Measurements from ENCODE around the gene ARFGEF2. TPM values are rescaled to one million over a fixed set of nuclear protein-coding genes. Genes with fewer than 3 reads are reported as not detected.
"Not testable (repeated sequence)": the region's sequence is repeated elsewhere in the genome, so short reads cannot be mapped to it uniquely, and the experiment has no call there.

The ARFGEF2 gene
- total and polyA plus RNA-seq, 9 donors: 9.1 to 23.9 (median 18.5) TPM

- intact Hi-C loops (cut with DNase I): no loop called here
These were observed 50.4 kb downstream of the ARFGEF2 start for GRCh38 chr20:48971956-48972355.

GRCh38 chr20:48972816-48973215, 51.3 kb downstream of the ARFGEF2 start:
- Histone ChIP-seq H3K27me3 (no peaks in the 10 kb centered on the region), H3K27ac (no peak overlapping the region), H3K4me1 (ENCODE audit: insufficient read depth) (no peaks in the 10 kb centered on the region), H3K9me3 (no peaks in the 10 kb centered on the region), H3K36me3 (no peaks in the 10 kb centered on the region), H3K4me3 (no peak overlapping the region)
- intact Hi-C loops (cut with DNase I): no loop called here
- WGBS, 3 donors: 82 to 83% (median 82%) methylated on average over 3 of the region's 3 CpGs
- TF ChIP-seq EP300 (IDR thresholded peaks at IDR 0.05) (no peak), POLR2A (IDR thresholded peaks at IDR 0.05) (no peak)
- TF ChIP-seq, protein P1, sequence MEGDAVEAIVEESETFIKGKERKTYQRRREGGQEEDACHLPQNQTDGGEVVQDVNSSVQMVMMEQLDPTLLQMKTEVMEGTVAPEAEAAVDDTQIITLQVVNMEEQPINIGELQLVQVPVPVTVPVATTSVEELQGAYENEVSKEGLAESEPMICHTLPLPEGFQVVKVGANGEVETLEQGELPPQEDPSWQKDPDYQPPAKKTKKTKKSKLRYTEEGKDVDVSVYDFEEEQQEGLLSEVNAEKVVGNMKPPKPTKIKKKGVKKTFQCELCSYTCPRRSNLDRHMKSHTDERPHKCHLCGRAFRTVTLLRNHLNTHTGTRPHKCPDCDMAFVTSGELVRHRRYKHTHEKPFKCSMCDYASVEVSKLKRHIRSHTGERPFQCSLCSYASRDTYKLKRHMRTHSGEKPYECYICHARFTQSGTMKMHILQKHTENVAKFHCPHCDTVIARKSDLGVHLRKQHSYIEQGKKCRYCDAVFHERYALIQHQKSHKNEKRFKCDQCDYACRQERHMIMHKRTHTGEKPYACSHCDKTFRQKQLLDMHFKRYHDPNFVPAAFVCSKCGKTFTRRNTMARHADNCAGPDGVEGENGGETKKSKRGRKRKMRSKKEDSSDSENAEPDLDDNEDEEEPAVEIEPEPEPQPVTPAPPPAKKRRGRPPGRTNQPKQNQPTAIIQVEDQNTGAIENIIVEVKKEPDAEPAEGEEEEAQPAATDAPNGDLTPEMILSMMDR (IDR thresholded peaks at IDR 0.05): no peak
- DNase-seq: no peak

More at GRCh38 chr20:48971956-48972355, 50.4 kb downstream of the ARFGEF2 start:
- WGBS, 3 donors: 46 to 73% (median 51%) methylated on average over 4 of the region's 4 CpGs
- Histone ChIP-seq H3K4me1 (ENCODE audit: insufficient read depth) (no peaks in the 10 kb centered on the region), H3K4me3 (no peak overlapping the region), H3K27me3 (no peaks in the 10 kb centered on the region), H3K36me3 (no peaks in the 10 kb centered on the region), H3K27ac (no peak overlapping the region), H3K9me3 (no peaks in the 10 kb centered on the region)
- no peak for DNase-seq
- TF ChIP-seq POLR2A (IDR thresholded peaks at IDR 0.05): no peak
- TF ChIP-seq EP300 (IDR thresholded peaks at IDR 0.05): no peak
- TF ChIP-seq, protein P1 (IDR thresholded peaks at IDR 0.05): no peak

DNA sequence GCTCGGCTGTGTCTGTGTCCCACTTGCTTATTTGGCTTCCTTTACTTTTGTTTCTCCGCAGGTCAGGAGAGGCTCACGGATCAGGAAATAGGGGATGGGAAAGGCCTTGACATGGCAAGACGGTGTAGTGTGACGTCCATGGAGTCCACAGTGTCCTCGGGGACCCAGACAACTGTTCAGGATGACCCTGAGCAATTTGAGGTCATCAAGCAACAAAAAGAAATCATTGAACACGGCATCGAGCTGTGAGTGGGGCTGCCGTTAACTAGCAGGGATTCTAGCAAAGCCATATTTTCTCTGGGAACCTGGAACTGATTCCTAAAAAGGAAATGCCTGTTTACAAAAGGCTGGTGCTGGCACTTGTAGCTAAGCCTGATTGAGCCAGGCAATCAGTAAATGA, 54.4 kb downstream of the ARFGEF2 start:
- no peak overlapping the region for H3K27ac ChIP-seq

GRCh38 chr20:48979980-48980379, 58.5 kb downstream of the ARFGEF2 start:
- intact Hi-C loops (cut with DNase I); H3K4me3 ChIP-seq; H3K36me3 ChIP-seq; H3K27ac ChIP-seq; H3K4me1 ChIP-seq (ENCODE audit: insufficient read depth); H3K9me3 ChIP-seq; DNase-seq; H3K27me3 ChIP-seq: not testable (repeated sequence)
- WGBS, 3 donors: 92 to 96% (median 93%) methylated on average over 2 of the region's 2 CpGs

More for the DNA sequence above, 54.4 kb downstream of the ARFGEF2 start:
- intact Hi-C loops (cut with DNase I): no loop called here
- Histone ChIP-seq H3K4me1 (ENCODE audit: insufficient read depth) (no peaks in the 10 kb centered on the region), H3K4me3 (no peak overlapping the region), H3K9me3 (no peaks in the 10 kb centered on the region), H3K36me3 (no peaks in the 10 kb centered on the region), H3K27me3 (no peaks in the 10 kb centered on the region)
- TF ChIP-seq EP300 (IDR thresholded peaks at IDR 0.05) (no peak), POLR2A (IDR thresholded peaks at IDR 0.05) (no peak)
- TF ChIP-seq, protein P1 (IDR thresholded peaks at IDR 0.05): no peak
- no peak for DNase-seq
- WGBS, 3 donors: 73 to 85% (median 80%) methylated on average over 9 of the region's 9 CpGs

DNA sequence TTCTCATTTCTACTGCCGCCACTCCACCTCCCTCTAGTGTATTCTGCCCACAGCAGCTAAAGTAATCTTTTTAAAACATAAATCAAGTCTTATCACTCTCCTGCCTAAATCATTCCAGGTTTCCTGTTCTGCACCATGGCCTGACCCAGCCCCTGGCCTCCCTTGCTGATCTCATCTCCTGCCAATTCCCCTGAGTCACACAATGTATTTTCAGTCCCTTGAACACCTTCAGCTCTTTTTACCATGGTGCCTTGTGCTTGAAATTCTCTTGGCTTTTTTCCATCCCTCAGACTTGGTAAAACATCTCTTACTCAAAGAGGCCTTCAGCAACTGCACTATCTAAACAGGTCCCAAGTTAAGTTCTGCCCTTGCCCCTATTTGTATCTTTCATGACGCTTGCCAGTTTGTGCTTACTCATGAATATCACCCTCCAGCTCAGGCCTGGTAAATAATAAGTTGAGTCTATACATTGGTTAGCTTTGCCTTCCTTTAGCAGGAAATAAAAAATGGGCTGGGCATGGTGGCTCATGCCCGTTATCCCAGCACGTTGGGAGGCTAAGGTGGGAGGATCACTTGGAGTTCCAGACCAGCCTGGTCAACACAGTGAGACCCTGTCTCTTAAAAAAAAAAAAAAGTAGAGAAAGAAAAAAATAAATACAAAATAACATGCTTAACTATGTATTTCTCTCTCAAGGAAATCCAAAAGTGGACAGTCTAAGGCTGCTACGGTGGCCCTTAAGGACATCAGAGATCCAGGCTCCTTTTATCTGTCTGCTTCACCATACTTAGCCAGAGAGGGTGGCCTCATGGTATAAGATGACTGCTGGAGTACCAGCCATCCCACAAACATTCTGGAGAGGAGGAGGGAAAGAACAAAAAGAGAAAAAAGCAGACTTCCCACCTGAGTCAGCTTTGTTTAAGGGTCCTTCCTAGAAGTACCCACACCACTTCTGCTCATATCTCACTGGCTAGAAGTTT, 62.2 kb downstream of the ARFGEF2 start:
- no peak for TF ChIP-seq POLR2A (IDR thresholded peaks at IDR 0.05)
- no peak for TF ChIP-seq EP300 (IDR thresholded peaks at IDR 0.05)
- Histone ChIP-seq H3K4me1 (ENCODE audit: insufficient read depth) (no peaks in the 10 kb centered on the region), H3K4me3 (no peak overlapping the region), H3K9me3 (peaks cover 0 to 8% of the 10 kb centered on the region in 2 donors), H3K27me3 (no peaks in the 10 kb centered on the region), H3K27ac (no peak overlapping the region), H3K36me3 (no peaks in the 10 kb centered on the region)
- no peak for DNase-seq
- WGBS, 3 donors: 87 to 91% (median 91%) methylated on average over 5 of the region's 5 CpGs
- intact Hi-C loops (cut with DNase I): no loop called here

Data from ovary (tissue), 9 donors.